Esophagus squamous epithelium (tissue), 4 donors: ENCODE data around the gene TEKT1.

Experiments
- CTCF ChIP-seq, 6 experiments: fragments of 450-650 bp in 4 of 6; fragments of 200-600 bp in 2 of 6; sonication (generic) in 2 of 6; IDR thresholded peaks; one replicate each; pipeline ENCODE4 v1.5.1; 2016 to 2019; ENCODE audit warnings: antibody characterized with exemption in 6 of 6, mild to moderate bottlenecking in 4 of 6, moderate library complexity in 4 of 6
- POLR2A ChIP-seq, 4 donors: fragments of 450-650 bp; IDR thresholded peaks; one replicate each; pipeline ENCODE4 v1.6.1; 2017; ENCODE audit warnings: antibody characterized with exemption in 4 of 4, mild to moderate bottlenecking in 4 of 4, moderate library complexity in 3 of 4

GRCh38 chr17:6853764-6854442 lies 22.4 kb upstream of the TEKT1 start:
- TF ChIP-seq POLR2A (IDR thresholded peaks at IDR 0.05) = no peak
- peak in 2 of 6 experiments; percentile 23 to 48 for TF ChIP-seq CTCF (IDR thresholded peaks at IDR 0.05)
